Muscle layer of colon (tissue), 2 donors: ENCODE data around the gene PGGT1B.

Experiments used
- H3K27ac ChIP-seq: one replicate; pipeline ENCODE4 v1.7.0; 2013; ENCODE audit warnings: low read depth, mild to moderate bottlenecking, low read length, moderate library complexity
- H3K27me3 ChIP-seq, 2 donors: one replicate each; pipeline ENCODE4 v1.7.0; 2013; ENCODE audit warnings: low read length in 2 of 2, mild to moderate bottlenecking in 2 of 2; ENCODE audit not compliant: insufficient read depth in 2 of 2, control insufficient read depth in 1 of 2
- H3K36me3 ChIP-seq: one replicate; pipeline ENCODE4 v1.7.0; 2013; ENCODE audit warnings: mild to moderate bottlenecking, low read length; ENCODE audit not compliant: insufficient read depth
- H3K4me1 ChIP-seq: one replicate; pipeline ENCODE4 v1.7.0; 2013; ENCODE audit warnings: mild to moderate bottlenecking, low read length; ENCODE audit not compliant: insufficient read depth
- H3K4me3 ChIP-seq, 2 donors: one replicate each; pipeline ENCODE4 v1.7.0; 2013; ENCODE audit warnings: low read length in 2 of 2, low read depth in 1 of 2, mild to moderate bottlenecking in 1 of 2, moderate library complexity in 1 of 2
- H3K9ac ChIP-seq: one replicate; pipeline ENCODE4 v1.7.0; 2013; ENCODE audit warnings: low read length
- H3K9me3 ChIP-seq: one replicate; pipeline ENCODE4 v1.7.0; 2013; ENCODE audit warnings: mild to moderate bottlenecking, low read length
- donor health status: abdominal sarcoma.
- donor health status: Adenocarcinoma of cecum.

PGGT1B gene

DNA sequence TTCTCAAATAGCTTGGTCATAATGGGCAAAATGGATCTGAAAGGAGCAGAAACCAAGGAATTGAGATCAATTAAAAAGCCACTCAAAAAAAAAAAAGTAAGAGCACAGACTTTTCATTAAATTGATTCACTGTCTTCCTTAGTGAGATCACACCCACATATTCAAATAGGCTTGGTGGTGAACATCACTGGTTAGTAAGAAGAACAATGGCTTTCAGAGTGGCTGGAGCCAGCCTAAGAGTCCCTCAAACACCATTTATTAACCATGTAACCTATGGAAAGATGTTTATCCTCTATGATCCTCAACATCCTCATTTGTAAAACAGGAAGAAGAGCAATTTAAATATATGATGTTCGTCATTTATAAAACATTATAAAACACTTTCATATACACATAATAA, 21.3 kb upstream of the PGGT1B start:
- Histone ChIP-seq H3K4me1 (no peaks in the 10 kb centered on the region), H3K4me3 (no peak overlapping the region), H3K27ac (no peak overlapping the region), H3K36me3 (no peaks in the 10 kb centered on the region), H3K9me3 (no peaks in the 10 kb centered on the region), H3K9ac (no peak overlapping the region), H3K27me3 (no peaks in the 10 kb centered on the region)

DNA sequence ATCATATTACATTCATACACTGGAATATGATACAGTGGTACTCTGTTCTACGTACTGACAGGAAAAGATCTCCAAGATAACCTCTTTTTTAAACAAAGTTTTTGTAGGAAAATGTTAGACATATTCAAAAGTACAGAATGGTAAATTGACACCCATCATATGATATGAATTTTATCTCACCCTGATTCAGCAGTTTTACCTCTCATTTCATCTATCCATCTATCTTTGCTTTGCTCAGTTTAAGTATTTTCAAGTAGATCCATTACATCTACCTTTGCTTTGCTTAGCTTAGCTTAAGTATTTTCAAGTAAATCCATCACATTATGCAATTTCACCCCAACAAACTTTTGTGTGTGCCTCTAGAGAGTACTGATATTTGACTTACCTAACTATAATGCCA, 19.5 kb upstream of the PGGT1B start:
- H3K27ac ChIP-seq: no peak overlapping the region
- no peaks in the 10 kb centered on the region for H3K4me1 ChIP-seq
- H3K4me3 ChIP-seq: no peak overlapping the region
- no peaks in the 10 kb centered on the region for H3K9me3 ChIP-seq
- H3K9ac ChIP-seq: no peak overlapping the region
- no peaks in the 10 kb centered on the region for H3K27me3 ChIP-seq
- H3K36me3 ChIP-seq: no peaks in the 10 kb centered on the region

DNA sequence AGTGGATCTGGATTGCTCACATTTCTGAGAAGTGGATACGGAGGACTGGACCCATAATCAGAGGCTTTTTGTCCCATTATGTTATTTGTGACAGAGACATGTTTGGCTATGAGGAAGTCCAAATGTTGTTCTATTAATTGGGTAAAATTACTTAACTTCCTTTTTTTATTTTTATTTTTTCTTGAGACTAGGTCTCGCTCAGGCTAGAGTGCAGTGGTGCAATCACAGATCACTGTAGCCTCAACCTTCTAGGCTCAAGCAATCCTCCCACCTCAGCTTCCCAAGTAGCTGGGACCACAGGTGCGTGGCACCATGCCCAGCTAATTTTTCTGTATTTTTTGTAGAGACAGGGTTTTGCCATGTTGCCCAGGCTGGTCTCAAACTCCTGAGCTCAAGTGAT, 11.9 kb upstream of the PGGT1B start:
- H3K9me3 ChIP-seq: no peaks in the 10 kb centered on the region
- H3K36me3 ChIP-seq: peaks cover 11% of the 10 kb centered on the region
- no peak overlapping the region for H3K4me3 ChIP-seq
- no peaks in the 10 kb centered on the region for H3K27me3 ChIP-seq
- H3K9ac ChIP-seq: no peak overlapping the region
- H3K4me1 ChIP-seq: no peaks in the 10 kb centered on the region
- no peak overlapping the region for H3K27ac ChIP-seq

DNA sequence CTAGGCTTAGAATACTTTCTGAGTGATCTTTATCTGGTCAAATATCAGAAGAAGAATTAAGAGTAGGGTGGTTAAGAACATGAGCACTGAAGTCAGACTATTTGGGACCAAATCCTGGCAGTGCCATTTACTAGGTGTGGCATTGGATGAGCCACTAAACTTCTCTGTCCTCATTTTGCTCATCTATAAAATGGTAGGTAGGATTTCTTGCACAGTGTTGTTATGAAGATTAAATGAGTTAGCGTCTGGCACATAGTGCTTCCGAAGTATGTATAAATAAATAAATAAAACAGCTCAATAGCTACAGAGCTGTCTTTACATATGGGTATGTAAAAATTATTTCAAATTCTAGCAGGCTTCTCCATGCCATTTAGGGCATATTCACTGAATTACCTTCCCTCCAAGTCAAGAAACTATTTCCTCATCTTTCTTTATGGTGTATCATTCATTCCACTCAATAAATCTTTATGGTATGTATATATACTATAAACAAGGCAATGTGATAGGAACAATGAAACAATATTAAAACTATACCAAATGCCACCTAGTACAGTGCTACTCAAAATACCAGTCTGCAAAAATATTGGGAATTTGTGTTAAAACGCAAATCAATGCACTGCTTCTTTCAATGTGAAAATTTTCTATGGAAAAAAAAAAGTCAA, 9.8 kb upstream of the PGGT1B start:
- H3K36me3 ChIP-seq: peaks cover 11% of the 10 kb centered on the region
- no peaks in the 10 kb centered on the region for H3K27me3 ChIP-seq
- H3K4me3 ChIP-seq: no peak overlapping the region
- H3K9me3 ChIP-seq: no peaks in the 10 kb centered on the region
- H3K4me1 ChIP-seq: no peaks in the 10 kb centered on the region
- no peak overlapping the region for H3K9ac ChIP-seq
- H3K27ac ChIP-seq: no peak overlapping the region

DNA sequence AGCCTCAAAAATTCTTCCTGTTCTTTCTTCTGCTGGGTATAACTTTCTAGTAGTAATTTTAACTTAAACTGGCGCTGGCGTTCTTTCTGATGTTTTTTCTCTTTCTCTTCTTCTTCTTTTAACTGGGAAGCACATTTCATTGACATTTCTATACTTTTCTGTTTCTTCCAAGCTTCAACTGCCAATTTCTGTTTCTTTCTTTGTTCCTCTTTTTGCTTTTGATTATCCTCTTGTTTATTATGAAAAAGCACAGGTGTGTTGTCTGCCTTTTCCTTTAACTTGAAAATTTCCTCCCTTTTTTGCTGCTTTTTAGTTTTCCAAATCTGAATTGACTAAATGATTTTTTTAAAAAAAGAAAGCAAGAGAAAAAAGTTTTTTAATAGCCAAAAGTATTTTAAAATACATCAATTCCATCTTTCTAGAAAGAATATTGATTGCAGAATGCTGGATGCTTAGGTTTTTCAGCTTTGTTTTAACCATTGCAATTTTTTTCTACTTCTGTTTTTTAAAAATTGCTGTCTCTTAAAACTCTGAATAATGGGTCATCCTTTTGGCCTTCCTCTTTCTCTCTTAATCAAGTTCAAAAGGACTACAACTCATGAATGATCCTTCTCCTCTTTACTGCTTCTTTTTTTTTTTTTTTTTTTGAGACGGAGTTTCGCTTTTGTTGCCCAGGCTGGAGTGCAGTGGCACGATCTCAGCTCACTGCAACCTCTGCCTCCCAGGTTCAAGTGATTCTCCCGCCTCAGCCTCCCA, 8.8 kb upstream of the PGGT1B start:
- H3K36me3 ChIP-seq: peaks cover 11% of the 10 kb centered on the region

DNA sequence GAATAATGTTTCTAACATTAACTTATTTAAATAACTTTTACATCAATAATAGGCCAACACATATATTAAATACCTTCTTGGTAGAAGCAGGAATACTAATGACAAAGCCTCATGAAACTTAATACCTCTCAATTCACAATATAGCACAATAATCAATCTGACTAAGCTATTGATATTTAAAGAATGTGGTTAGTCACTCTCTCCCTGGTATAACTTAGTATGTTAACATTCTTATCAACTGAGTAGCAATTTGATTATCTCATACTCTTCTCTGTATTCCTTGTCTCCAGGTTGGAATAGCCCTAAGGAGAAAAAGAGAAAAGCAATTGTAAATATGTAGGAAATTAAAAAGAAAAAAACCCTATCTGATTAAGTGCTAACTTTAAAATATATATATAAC, 4.9 kb upstream of the PGGT1B start:
- Histone ChIP-seq H3K27me3 (no peaks in the 10 kb centered on the region), H3K36me3 (peaks cover 5% of the 10 kb centered on the region), H3K4me1 (peaks cover 3% of the 10 kb centered on the region), H3K9me3 (no peaks in the 10 kb centered on the region), H3K27ac (no peak overlapping the region), H3K9ac (no peak overlapping the region), H3K4me3 (no peak overlapping the region)

More for the DNA sequence above, 8.8 kb upstream of the PGGT1B start:
- H3K27ac ChIP-seq: no peak overlapping the region
- no peak overlapping the region for H3K9ac ChIP-seq
- H3K4me1 ChIP-seq: no peaks in the 10 kb centered on the region
- no peak overlapping the region for H3K4me3 ChIP-seq
- H3K9me3 ChIP-seq: no peaks in the 10 kb centered on the region
- H3K27me3 ChIP-seq: no peaks in the 10 kb centered on the region

DNA sequence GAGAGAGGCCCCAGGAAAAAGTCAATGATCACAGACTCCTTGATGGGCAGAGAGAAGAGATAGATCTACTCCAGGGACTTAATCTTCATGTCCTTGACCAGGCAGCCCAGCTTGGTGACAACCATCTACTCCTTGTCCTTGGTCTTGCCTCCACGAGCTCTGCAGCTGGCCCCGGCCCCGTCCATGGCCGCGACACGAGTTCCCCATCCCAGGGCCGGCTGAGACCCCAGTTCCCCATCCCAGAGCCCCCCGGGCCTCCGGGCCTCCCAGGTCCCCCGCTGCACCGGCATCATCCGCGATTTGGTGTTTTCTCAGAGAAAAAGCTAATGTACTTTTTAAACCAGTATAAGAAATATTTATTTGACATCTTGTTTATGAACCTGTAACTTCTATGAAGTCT, 2.5 kb upstream of the PGGT1B start:
- no peak overlapping the region for H3K4me3 ChIP-seq

DNA sequence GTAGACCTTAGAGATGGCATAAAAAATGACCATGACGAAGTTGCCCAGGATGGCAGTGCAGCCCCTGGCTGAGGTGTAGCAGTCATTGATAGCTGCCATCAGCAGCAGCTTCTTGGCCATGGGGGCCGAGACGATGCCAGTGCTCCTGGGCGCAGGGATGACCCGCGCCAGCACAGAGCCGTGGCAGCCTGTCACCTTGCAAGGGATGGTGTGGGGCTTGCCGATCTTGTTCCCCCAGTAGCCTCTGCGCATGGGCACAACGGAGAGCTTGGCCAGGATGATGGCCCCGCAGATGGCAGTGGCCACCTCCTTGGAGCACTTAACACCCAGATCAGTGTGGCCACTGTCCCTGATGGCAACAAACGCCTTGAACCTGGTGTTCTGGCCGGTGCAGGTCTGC, 2.1 kb upstream of the PGGT1B start:
- Histone ChIP-seq H3K4me1 (peaks cover 17% of the 10 kb centered on the region), H3K4me3 (no peak overlapping the region), H3K9me3 (no peaks in the 10 kb centered on the region), H3K9ac (no peak overlapping the region), H3K27ac (no peak overlapping the region), H3K27me3 (no peaks in the 10 kb centered on the region), H3K36me3 (no peaks in the 10 kb centered on the region)

More for the DNA sequence above, 2.5 kb upstream of the PGGT1B start:
- no peak overlapping the region for H3K27ac ChIP-seq
- H3K36me3 ChIP-seq: no peaks in the 10 kb centered on the region
- H3K9me3 ChIP-seq: no peaks in the 10 kb centered on the region
- H3K4me1 ChIP-seq: peaks cover 17% of the 10 kb centered on the region
- H3K9ac ChIP-seq: no peak overlapping the region
- no peaks in the 10 kb centered on the region for H3K27me3 ChIP-seq

DNA sequence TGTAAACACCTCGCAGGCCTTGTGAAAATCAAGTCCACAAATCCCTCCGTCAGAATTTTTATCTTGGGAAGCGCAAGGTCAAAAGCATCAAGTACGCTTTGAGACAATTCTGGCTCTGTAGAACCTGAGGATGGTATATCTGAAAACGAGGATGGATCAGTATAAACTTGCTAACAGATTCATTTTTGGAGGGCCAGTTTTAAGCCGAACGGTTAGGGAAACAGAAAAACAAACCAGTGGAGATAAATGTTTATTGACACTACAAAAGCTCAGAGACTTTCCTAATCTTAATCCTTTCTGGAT, 352 bp upstream of the PGGT1B start:
- peaks cover 17% of the 10 kb centered on the region for H3K4me1 ChIP-seq
- peak overlapping the region; percentile 92 for H3K9ac ChIP-seq
- H3K4me3 ChIP-seq: peak overlapping the region; percentile 96
- H3K27me3 ChIP-seq: no peaks in the 10 kb centered on the region
- no peaks in the 10 kb centered on the region for H3K9me3 ChIP-seq
- H3K36me3 ChIP-seq: no peaks in the 10 kb centered on the region
- peak overlapping the region; percentile 28 for H3K27ac ChIP-seq

DNA sequence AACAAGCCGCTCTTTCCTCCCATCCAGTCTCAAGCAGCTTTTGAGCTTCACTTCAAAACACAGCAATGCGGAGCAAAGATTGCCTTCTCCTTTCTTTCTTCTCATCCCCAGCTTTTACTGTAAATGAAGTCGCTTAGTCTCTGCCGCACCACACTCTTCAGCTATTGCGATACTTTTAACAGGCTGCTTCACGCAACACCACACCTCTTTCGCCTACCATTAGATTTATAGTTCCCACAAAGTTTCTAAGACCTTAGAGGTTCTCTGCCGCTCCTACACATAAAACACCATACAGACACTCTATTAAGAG, 711 bp downstream of the PGGT1B start:
- Histone ChIP-seq H3K4me1 (peaks cover 17% of the 10 kb centered on the region), H3K4me3 (peak overlapping the region; percentile 96), H3K9me3 (no peaks in the 10 kb centered on the region), H3K27me3 (no peaks in the 10 kb centered on the region), H3K9ac (peak overlapping the region; percentile 92), H3K27ac (peak overlapping the region; percentile 28), H3K36me3 (no peaks in the 10 kb centered on the region)

DNA sequence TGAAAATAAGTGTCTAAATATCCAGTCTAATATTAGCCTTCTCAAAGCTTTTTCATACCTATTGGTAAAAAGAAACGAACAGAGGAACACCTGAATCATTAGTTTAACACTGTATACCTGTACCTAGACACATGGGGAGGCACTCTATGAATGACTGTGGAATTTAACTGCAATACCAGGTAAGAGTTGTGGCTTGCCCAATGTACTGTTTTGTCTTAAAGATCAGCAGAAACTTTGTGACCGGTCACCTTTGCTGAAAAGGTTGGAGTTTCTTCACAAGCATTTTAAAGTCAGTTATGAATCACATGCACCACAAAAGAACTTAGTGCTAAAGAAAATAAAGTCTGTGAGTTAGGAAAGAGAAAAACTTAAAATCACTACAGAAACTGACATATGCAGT, 2.4 kb downstream of the PGGT1B start:
- no peak overlapping the region for H3K4me3 ChIP-seq
- no peaks in the 10 kb centered on the region for H3K27me3 ChIP-seq
- H3K9me3 ChIP-seq: no peaks in the 10 kb centered on the region
- no peaks in the 10 kb centered on the region for H3K36me3 ChIP-seq
- H3K4me1 ChIP-seq: peaks cover 28% of the 10 kb centered on the region
- no peak overlapping the region for H3K27ac ChIP-seq
- H3K9ac ChIP-seq: no peak overlapping the region

DNA sequence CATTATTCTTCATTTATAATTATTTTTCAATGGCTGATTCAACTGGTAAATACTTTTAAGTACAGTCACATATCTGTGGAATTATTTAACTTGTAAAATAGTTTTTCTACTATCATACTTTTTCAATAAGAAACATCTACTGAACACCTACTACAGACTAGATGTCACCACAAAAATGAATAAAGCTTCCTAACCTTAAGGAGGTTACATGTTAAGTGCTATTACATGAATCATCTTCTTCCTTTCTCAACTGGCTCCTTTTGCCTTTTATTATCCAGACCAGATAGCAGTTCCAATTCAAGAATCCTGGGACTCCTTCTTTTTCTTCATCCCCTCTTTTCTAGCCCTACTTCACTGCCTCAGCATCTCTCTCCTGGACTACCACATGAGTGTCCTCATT, 4.7 kb downstream of the PGGT1B start:
- Histone ChIP-seq H3K27ac (no peak overlapping the region), H3K36me3 (no peaks in the 10 kb centered on the region), H3K4me1 (peaks cover 24% of the 10 kb centered on the region)

More for the DNA sequence above, 4.7 kb downstream of the PGGT1B start:
- Histone ChIP-seq H3K9me3 (no peaks in the 10 kb centered on the region), H3K27me3 (no peaks in the 10 kb centered on the region), H3K9ac (no peak overlapping the region), H3K4me3 (no peak overlapping the region)
